Fibroblast of lung (primary cell): ENCODE results near the gene CYTH4. TPM values are rescaled to one million over a fixed set of nuclear protein-coding genes. Genes with fewer than 3 reads are reported as not detected.
A peak's percentile ranks its signal among the peaks of the same experiment; 100 is the strongest.

Experiments
- DNase-seq, 2 donors: peaks; one replicate each; pipeline versions ENCODE4 v3.0.0 to v3.0.0-alpha.2; 2010; ENCODE audit warnings: low read depth in 2 of 2
- H2AFZ ChIP-seq: 2 replicates; pipeline ENCODE4 v1.5.1; 2012; ENCODE audit warnings: low read length, control low read depth, inconsistent platforms
- H3K27ac ChIP-seq: 2 replicates; pipeline ENCODE4 v1.5.1; 2011; ENCODE audit warnings: low read length, control low read depth; ENCODE audit not compliant: insufficient read depth
- H3K27me3 ChIP-seq: 2 replicates; pipeline ENCODE4 v1.5.1; 2011; ENCODE audit warnings: mild to moderate bottlenecking, low read length; ENCODE audit not compliant: control insufficient read depth, insufficient read depth
- H3K36me3 ChIP-seq: 2 replicates; pipeline ENCODE4 v1.5.1; 2011; ENCODE audit warnings: low read length; ENCODE audit not compliant: control insufficient read depth, insufficient read depth
- H3K4me1 ChIP-seq: 2 replicates; pipeline ENCODE4 v1.5.1; 2011; ENCODE audit warnings: low read length; ENCODE audit not compliant: control insufficient read depth, insufficient read depth; ENCODE audit errors: extremely low read depth
- H3K4me2 ChIP-seq: 2 replicates; pipeline ENCODE4 v1.5.1; 2011; ENCODE audit warnings: low read length, control low read depth; ENCODE audit not compliant: insufficient read depth; ENCODE audit errors: extremely low read depth
- H3K4me3 ChIP-seq, 4 experiments: fragments of 200-600 bp in 1 of 4; sonication (generic) in 1 of 4; replicated peaks in 1 of 4; 2 replicates each; pipeline ENCODE4 v1.5.1; 2011 to 2016; ENCODE audit warnings: low read length in 4 of 4, low read depth in 3 of 4, mild to moderate bottlenecking in 3 of 4, control low read depth in 2 of 4, inconsistent platforms in 1 of 4, mixed read lengths in 1 of 4; ENCODE audit not compliant: insufficient read depth in 1 of 4; ENCODE audit errors: control extremely low read depth in 1 of 4
- H3K79me2 ChIP-seq: 2 replicates; pipeline ENCODE4 v1.5.1; 2012; ENCODE audit warnings: mild to moderate bottlenecking, low read length, inconsistent platforms; ENCODE audit not compliant: control insufficient read depth, insufficient read depth
- H3K9ac ChIP-seq: 2 replicates; pipeline ENCODE4 v1.5.1; 2011; ENCODE audit warnings: mild to moderate bottlenecking, low read length, control low read depth; ENCODE audit not compliant: insufficient read depth
- H3K9me3 ChIP-seq: 2 replicates; pipeline ENCODE4 v1.5.1; 2012; ENCODE audit warnings: low read depth, low read length; ENCODE audit not compliant: control insufficient read depth, insufficient read depth
- H4K20me1 ChIP-seq: 2 replicates; pipeline ENCODE4 v1.5.1; 2011; ENCODE audit warnings: low read length; ENCODE audit not compliant: control insufficient read depth, insufficient read depth; ENCODE audit errors: extremely low read depth
- CTCF ChIP-seq, 2 donors: IDR thresholded peaks in 1 of 2; conservative IDR thresholded peaks in 1 of 2; 1 replicate in 1 of 2; 2 replicates in 1 of 2; pipeline ENCODE4 v1.5.1; 2011 to 2012; ENCODE audit warnings: low read length in 2 of 2, control low read depth in 1 of 2, inconsistent platforms in 1 of 2, low read depth in 1 of 2, mild to moderate bottlenecking in 1 of 2
- EZH2 ChIP-seq: IDR thresholded peaks from 2 replicates; pipeline ENCODE4 v1.5.1; 2012; ENCODE audit warnings: low read length, control low read depth, mild to moderate bottlenecking; ENCODE audit errors: missing control alignments
- polyA plus RNA-seq, 2 donors: library from polyadenylated mRNA; depleted of rRNA in 1 of 2; stranded (reverse) in 1 of 2; unstranded in 1 of 2; fragments of >200 nt; gene quantifications; 2 replicates each; pipeline ENCODE4 v1.2.1, GENCODE V29; 2011 to 2012; ENCODE audit warnings: missing spikeins in 1 of 2
- total RNA-seq: library from RNA; depleted of rRNA; stranded (reverse); fragments of >200 nt; gene quantifications from 2 replicates; pipeline ENCODE4 v1.2.1, GENCODE V29; 2014

The CYTH4 gene
- total and polyA plus RNA-seq, 2 donors (not counting 1 experiment from before 2014, with no cell fraction given): under 0.01 TPM; not detected in 1

GRCh38 chr22:37242395-37242918, 39.9 kb upstream of the CYTH4 start:
- H3K4me2 ChIP-seq: no peak overlapping the region
- DNase-seq: peak in 1 of 2 donors; percentile 40
- H2AFZ ChIP-seq: no peak overlapping the region

DNA sequence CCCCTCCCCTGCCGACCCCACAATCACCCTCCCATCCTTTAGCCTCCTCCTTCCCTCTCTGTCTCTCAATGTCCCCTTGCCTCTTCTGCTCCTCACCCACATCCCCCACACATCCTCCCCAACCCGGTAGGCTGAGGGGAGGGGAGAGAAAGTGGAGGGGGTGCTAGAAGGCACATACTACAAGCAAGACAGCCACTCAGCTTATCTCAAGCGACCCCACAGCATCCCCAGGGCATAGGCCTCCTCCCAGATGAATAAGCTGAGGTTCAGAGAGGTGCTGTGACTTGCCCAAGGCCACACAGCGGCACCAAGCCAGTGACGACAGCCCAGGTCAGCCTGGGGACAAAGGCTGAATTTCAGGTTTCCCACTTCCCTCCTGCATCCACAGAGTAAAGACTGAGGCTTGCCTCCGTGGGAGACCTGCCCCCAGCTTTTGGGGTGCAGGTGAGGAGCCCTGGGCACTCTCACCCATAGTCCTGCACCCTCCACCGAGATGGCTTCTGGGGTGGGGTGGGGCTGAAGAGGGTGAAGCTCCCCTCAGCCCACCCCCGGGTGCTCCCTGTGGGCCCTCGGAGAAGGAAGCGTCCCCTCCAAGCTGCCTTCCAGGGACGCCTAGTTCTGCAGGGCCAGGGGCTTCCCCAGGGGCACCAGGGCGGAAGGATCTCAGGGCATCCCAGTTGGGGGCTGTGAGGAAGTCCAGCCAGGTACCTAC, 38.8 kb upstream of the CYTH4 start:
- peak overlapping the region; percentile 67 for H2AFZ ChIP-seq
- TF ChIP-seq CTCF (conservative IDR thresholded peaks at IDR 0.05 in 1 of 2, IDR thresholded peaks at IDR 0.05 in 1 of 2; ENCODE audit: low read depth in 1 of 2, low read length in 2 of 2): no peak
- TF ChIP-seq EZH2: no peak
- no peaks in the 10 kb centered on the region for H3K27me3 ChIP-seq
- DNase-seq: no peak
- no peak overlapping the region for H3K27ac ChIP-seq
- H3K9ac ChIP-seq: peak overlapping the region; percentile 26
- H4K20me1 ChIP-seq: no peaks in the 10 kb centered on the region
- no peaks in the 10 kb centered on the region for H3K79me2 ChIP-seq
- peaks cover 9% of the 10 kb centered on the region for H3K4me1 ChIP-seq
- peak overlapping the region; percentile 22 to 39 (median 37) for H3K4me3 ChIP-seq
- H3K36me3 ChIP-seq: no peaks in the 10 kb centered on the region
- H3K4me2 ChIP-seq: peak overlapping the region; percentile 81
- H3K9me3 ChIP-seq: no peaks in the 10 kb centered on the region

More at GRCh38 chr22:37242395-37242918, 39.9 kb upstream of the CYTH4 start:
- Histone ChIP-seq H3K4me1 (peaks cover 9% of the 10 kb centered on the region), H3K27ac (no peak overlapping the region), H3K27me3 (no peaks in the 10 kb centered on the region), H3K4me3 (no peak overlapping the region), H3K9ac (no peak overlapping the region), H3K36me3 (no peaks in the 10 kb centered on the region), H3K9me3 (no peaks in the 10 kb centered on the region), H3K79me2 (no peaks in the 10 kb centered on the region), H4K20me1 (no peaks in the 10 kb centered on the region)
- no peak for TF ChIP-seq CTCF (conservative IDR thresholded peaks at IDR 0.05 in 1 of 2, IDR thresholded peaks at IDR 0.05 in 1 of 2; ENCODE audit: low read depth in 1 of 2, low read length in 2 of 2)
- no peak for TF ChIP-seq EZH2

DNA sequence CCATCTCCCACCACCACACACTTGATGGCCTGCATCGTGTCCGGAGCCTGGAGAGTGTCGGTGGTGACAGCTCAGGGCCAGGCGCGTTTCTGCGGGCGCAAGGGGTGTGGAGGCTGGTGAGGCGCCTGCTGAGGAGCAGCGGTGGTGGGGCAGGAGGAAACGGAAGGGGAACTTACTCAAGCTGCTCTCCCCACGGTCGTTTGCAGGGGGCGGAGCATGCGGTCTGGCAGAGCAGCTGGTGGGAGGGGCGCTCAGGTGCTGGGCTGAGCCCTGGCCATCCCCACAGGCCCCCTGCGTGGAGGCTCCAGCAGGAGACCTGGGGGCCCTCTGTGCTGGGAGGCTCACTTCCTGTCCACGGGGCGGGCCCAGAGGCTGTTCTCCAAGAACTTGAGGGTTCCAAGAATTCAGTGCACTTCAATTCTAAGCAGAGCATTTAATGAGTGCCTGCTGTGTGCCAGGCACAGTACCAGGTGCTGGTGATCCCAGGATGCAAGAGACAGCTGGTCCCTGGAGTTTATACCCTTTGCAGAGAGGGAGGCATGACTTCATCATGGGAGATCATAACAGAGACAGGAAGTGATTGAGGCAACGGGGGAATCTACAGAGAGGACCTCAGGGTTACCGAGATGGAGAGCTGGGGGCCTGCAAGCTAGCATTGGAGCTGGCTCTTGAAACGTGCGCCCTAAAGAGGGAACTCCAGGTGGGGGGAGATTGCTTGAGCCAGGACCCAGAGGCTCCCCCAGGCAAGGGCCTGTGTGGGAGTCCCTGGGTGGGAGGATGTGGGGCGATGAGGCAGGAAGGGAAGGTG, 38.0 kb upstream of the CYTH4 start, which contains the start of gene RAC2:
RAC2 (minus strand) TSS at position 156 of the 808 bp plus-strand sequence; CDS start at position 35, 121 bp downstream.
- no peaks in the 10 kb centered on the region for H4K20me1 ChIP-seq
- H3K79me2 ChIP-seq: no peaks in the 10 kb centered on the region
- H3K9me3 ChIP-seq: no peaks in the 10 kb centered on the region
- H3K36me3 ChIP-seq: no peaks in the 10 kb centered on the region
- peak within 1 kb of the TSS; percentile 26 for H3K9ac ChIP-seq
- DNase-seq: peak; percentile 41 to 63
- no peak within 1 kb of the TSS for H3K27ac ChIP-seq
- H3K4me3 ChIP-seq: peak within 1 kb of the TSS; percentile 22 to 39 (median 37)
- no peak for TF ChIP-seq EZH2
- no peak for TF ChIP-seq CTCF (conservative IDR thresholded peaks at IDR 0.05 in 1 of 2, IDR thresholded peaks at IDR 0.05 in 1 of 2; ENCODE audit: low read depth in 1 of 2, low read length in 2 of 2)
- peak within 1 kb of the TSS; percentile 67 for H2AFZ ChIP-seq
- H3K4me2 ChIP-seq: peak within 1 kb of the TSS; percentile 81
- H3K27me3 ChIP-seq: no peaks in the 10 kb centered on the region
- peaks cover 9% of the 10 kb centered on the region for H3K4me1 ChIP-seq
